ENCODE measurements around the gene NCAM1. TPM values are rescaled to one million over a fixed set of nuclear protein-coding genes. Genes with fewer than 3 reads are reported as not detected.
A peak's percentile ranks its signal among the peaks of the same experiment; 100 is the strongest.
"Not testable (repeated sequence)": the region's sequence is repeated elsewhere in the genome, so short reads cannot be mapped to it uniquely, and the experiment has no call there.

Gene NCAM1
- total RNA-seq, 1 donor from 2014 or later = 226 TPM

- peak; percentile 89 for ATAC-seq (ENCODE audit: poor library complexity)
- DNase-seq = peak; percentile 67
- intact Hi-C loops (cut with DNase I) = loop anchor here (5.0 to 10.0 kb wide), 3 partner anchors 702 to 1065 kb away; partner anchors contain the start of gene PTS
Measured at GRCh38 chr11:113289431-113290187, 328.4 kb downstream of the NCAM1 start.

- no peak for DNase-seq
- ATAC-seq (ENCODE audit: poor library complexity) = no peak
Measured at GRCh38 chr11:113293936-113294335, 332.7 kb downstream of the NCAM1 start.

GRCh38 chr11:113295993-113296392 lies 334.8 kb downstream of the NCAM1 start:
- intact Hi-C loops (cut with DNase I) = no loop called here
- ATAC-seq (ENCODE audit: poor library complexity) = no peak

More at GRCh38 chr11:113293936-113294335, 332.7 kb downstream of the NCAM1 start:
- intact Hi-C loops (cut with DNase I) = no loop called here

GRCh38 chr11:113296447-113297205 lies 335.4 kb downstream of the NCAM1 start:
- intact Hi-C loops (cut with DNase I) = no loop called here
- ATAC-seq (ENCODE audit: poor library complexity) (no peak), DNase-seq (no peak)

More at GRCh38 chr11:113295993-113296392, 334.8 kb downstream of the NCAM1 start:
- no peak for DNase-seq

- ATAC-seq (ENCODE audit: poor library complexity); intact Hi-C loops (cut with DNase I); DNase-seq: not testable (repeated sequence)
Measured at GRCh38 chr11:113298496-113298895, 337.3 kb downstream of the NCAM1 start.

GRCh38 chr11:113304916-113305315 lies 343.7 kb downstream of the NCAM1 start:
- no peak for ATAC-seq (ENCODE audit: poor library complexity)
- intact Hi-C loops (cut with DNase I) = loop anchor here (1.0 to 2.0 kb wide), 2 partner anchors 228 to 426 kb away; no protein-coding TSS in a partner anchor
- no peak for DNase-seq

- intact Hi-C loops (cut with DNase I) = loop anchor here (1.0 to 2.0 kb wide), 2 partner anchors 227 to 426 kb away; no protein-coding TSS in a partner anchor
- DNase-seq = peak; percentile 87
- ATAC-seq (ENCODE audit: poor library complexity) = peak; percentile 90
Measured at GRCh38 chr11:113305440-113306336, 344.5 kb downstream of the NCAM1 start.

- intact Hi-C loops (cut with DNase I) = no loop called here
- DNase-seq (no peak), ATAC-seq (ENCODE audit: poor library complexity) (no peak)
Measured at GRCh38 chr11:113308601-113309000, 347.4 kb downstream of the NCAM1 start.

GRCh38 chr11:113311536-113311935 lies 350.3 kb downstream of the NCAM1 start:
- no peak for ATAC-seq (ENCODE audit: poor library complexity)
- no peak for DNase-seq
- intact Hi-C loops (cut with DNase I) = no loop called here

- DNase-seq (no peak), ATAC-seq (ENCODE audit: poor library complexity) (no peak)
- intact Hi-C loops (cut with DNase I) = no loop called here
Measured at GRCh38 chr11:113313601-113314000, 352.4 kb downstream of the NCAM1 start.

GRCh38 chr11:113314065-113314388 lies 352.8 kb downstream of the NCAM1 start:
- ATAC-seq (ENCODE audit: poor library complexity) (no peak), DNase-seq (no peak)
- intact Hi-C loops (cut with DNase I) = no loop called here

GRCh38 chr11:113314389-113315301 lies 353.4 kb downstream of the NCAM1 start, which contains the start of gene TTC12:
Gene TTC12, plus strand, starts transcription at chr11:113314583. Its CDS starts 1,675 bp downstream, at chr11:113316258.
- peak; percentile 100 for ATAC-seq (ENCODE audit: poor library complexity)
- intact Hi-C loops (cut with DNase I) = no loop called here
- DNase-seq = peak; percentile 97

GRCh38 chr11:113315811-113316210 lies 354.6 kb downstream of the NCAM1 start:
- ATAC-seq (ENCODE audit: poor library complexity) = no peak
- DNase-seq = no peak
- intact Hi-C loops (cut with DNase I) = no loop called here

GRCh38 chr11:113316256-113316655 lies 355.0 kb downstream of the NCAM1 start:
- ATAC-seq (ENCODE audit: poor library complexity) (no peak), DNase-seq (no peak)
- intact Hi-C loops (cut with DNase I) = no loop called here

- intact Hi-C loops (cut with DNase I) = no loop called here
- no peak for ATAC-seq (ENCODE audit: poor library complexity)
- no peak for DNase-seq
Measured at GRCh38 chr11:113317339-113317738, 356.1 kb downstream of the NCAM1 start.

GRCh38 chr11:113319085-113319484 lies 357.9 kb downstream of the NCAM1 start:
- no peak for ATAC-seq (ENCODE audit: poor library complexity)
- no peak for DNase-seq
- intact Hi-C loops (cut with DNase I) = no loop called here

- no peak for DNase-seq
- intact Hi-C loops (cut with DNase I) = no loop called here
- ATAC-seq (ENCODE audit: poor library complexity) = no peak
Measured at GRCh38 chr11:113322158-113322557, 360.9 kb downstream of the NCAM1 start.

GRCh38 chr11:113324250-113324649 lies 363.0 kb downstream of the NCAM1 start:
- intact Hi-C loops (cut with DNase I) = no loop called here
- DNase-seq (no peak), ATAC-seq (ENCODE audit: poor library complexity) (no peak)
